Superior temporal gyrus (tissue), 1 donor: ENCODE results near the gene EHD4.

ENCODE experiments used
- DNase-seq: peaks from one replicate; pipeline ENCODE4 v3.0.0-alpha.2; 2016; ENCODE audit errors: extremely low spot score

Gene EHD4

GRCh38 chr15:41919954-41920538 is 52.3 kb downstream of the EHD4 start:
- no peak for DNase-seq

GRCh38 chr15:41919201-41919820 is 53.0 kb downstream of the EHD4 start:
- DNase-seq = no peak

- DNase-seq = no peak
These were observed 53.7 kb downstream of the EHD4 start for GRCh38 chr15:41918506-41919126.

GRCh38 chr15:41917767-41918430 is 54.5 kb downstream of the EHD4 start:
- peak; percentile 45 for DNase-seq

- no peak for DNase-seq
These were observed 56.9 kb downstream of the EHD4 start for GRCh38 chr15:41915255-41915994.

GRCh38 chr15:41914411-41914810 is 57.9 kb downstream of the EHD4 start:
- DNase-seq = peak; percentile 50

GRCh38 chr15:41913256-41913655 is 59.1 kb downstream of the EHD4 start:
- no peak for DNase-seq

- no peak for DNase-seq
These were observed 60.5 kb downstream of the EHD4 start for GRCh38 chr15:41911691-41912345.

- DNase-seq = no peak
These were observed 63.5 kb downstream of the EHD4 start for GRCh38 chr15:41908736-41909461.

- no peak for DNase-seq
These were observed 65.2 kb downstream of the EHD4 start for GRCh38 chr15:41907141-41907540.

- DNase-seq = no peak
These were observed 65.7 kb downstream of the EHD4 start for GRCh38 chr15:41906608-41907007.

GRCh38 chr15:41905036-41905793 is 67.1 kb downstream of the EHD4 start:
- no peak for DNase-seq

- DNase-seq = peak; percentile 84
These were observed 67.8 kb downstream of the EHD4 start for GRCh38 chr15:41904541-41905005.

GRCh38 chr15:41903782-41904181 is 68.6 kb downstream of the EHD4 start:
- no peak for DNase-seq

GRCh38 chr15:41901431-41901830 is 70.9 kb downstream of the EHD4 start:
- DNase-seq = no peak

- DNase-seq = no peak
These were observed 71.6 kb downstream of the EHD4 start for GRCh38 chr15:41900526-41901380.

- DNase-seq = no peak
These were observed 72.4 kb downstream of the EHD4 start for GRCh38 chr15:41899854-41900442.

- no peak for DNase-seq
These were observed 75.0 kb downstream of the EHD4 start for GRCh38 chr15:41897363-41897799.

GRCh38 chr15:41896566-41896965 is 75.8 kb downstream of the EHD4 start:
- no peak for DNase-seq
